Ascending aorta (tissue), 2 donors: ENCODE results near the gene PDE3A. TPM values are rescaled to one million over a fixed set of nuclear protein-coding genes. Genes with fewer than 3 reads are reported as not detected.

Experiments used
- DNase-seq, 2 donors: peaks; one replicate each; pipeline ENCODE4 v3.0.0-alpha.2; 2019; ENCODE audit warnings: low spot score in 2 of 2
- H3K27ac ChIP-seq, 2 donors: fragments of 200-600 bp; sonication (generic); one replicate each; pipeline ENCODE4 v1.5.1; 2016 to 2017; ENCODE audit warnings: mild to moderate bottlenecking in 1 of 2
- H3K27me3 ChIP-seq: fragments of 200-600 bp; sonication (generic); one replicate; pipeline ENCODE4 v1.5.1; 2017
- H3K36me3 ChIP-seq, 2 donors: fragments of 200-600 bp; sonication (generic); one replicate each; pipeline ENCODE4 v1.5.1; 2016
- H3K4me1 ChIP-seq, 2 donors: fragments of 200-600 bp; sonication (generic); one replicate each; pipeline ENCODE4 v1.5.1; 2016 to 2017; ENCODE audit warnings: mild to moderate bottlenecking in 1 of 2
- H3K4me3 ChIP-seq, 2 donors: fragments of 200-600 bp; sonication (generic); one replicate each; pipeline ENCODE4 v1.5.1; 2016 to 2017; ENCODE audit warnings: mild to moderate bottlenecking in 1 of 2
- H3K9me3 ChIP-seq, 2 donors: fragments of 200-600 bp; sonication (generic); one replicate each; pipeline ENCODE4 v1.5.1; 2016
- intact Hi-C: fragments of 100-400 bp; cut with DNase I; formaldehyde crosslinking; loops from one replicate; pipeline ENCODE4 v1.15.1; 2023
- total RNA-seq: library from RNA; depleted of rRNA; stranded (reverse); fragments of >200 nt; gene quantifications from one replicate; pipeline ENCODE4 v1.1.0, GENCODE V29; 2016
- TF ChIP-seq, protein P1 (sequence below), 3 experiments: fragments of 200-600 bp in 2 of 3; fragments of 450-650 bp in 1 of 3; sonication (generic) in 2 of 3; IDR thresholded peaks; one replicate each; pipeline ENCODE4 v1.5.1; 2016 to 2019; ENCODE audit warnings: antibody characterized with exemption in 3 of 3, mild to moderate bottlenecking in 1 of 3, moderate library complexity in 1 of 3

Gene PDE3A
- total RNA-seq, 1 donor from 2014 or later: 33.7 TPM

DNA sequence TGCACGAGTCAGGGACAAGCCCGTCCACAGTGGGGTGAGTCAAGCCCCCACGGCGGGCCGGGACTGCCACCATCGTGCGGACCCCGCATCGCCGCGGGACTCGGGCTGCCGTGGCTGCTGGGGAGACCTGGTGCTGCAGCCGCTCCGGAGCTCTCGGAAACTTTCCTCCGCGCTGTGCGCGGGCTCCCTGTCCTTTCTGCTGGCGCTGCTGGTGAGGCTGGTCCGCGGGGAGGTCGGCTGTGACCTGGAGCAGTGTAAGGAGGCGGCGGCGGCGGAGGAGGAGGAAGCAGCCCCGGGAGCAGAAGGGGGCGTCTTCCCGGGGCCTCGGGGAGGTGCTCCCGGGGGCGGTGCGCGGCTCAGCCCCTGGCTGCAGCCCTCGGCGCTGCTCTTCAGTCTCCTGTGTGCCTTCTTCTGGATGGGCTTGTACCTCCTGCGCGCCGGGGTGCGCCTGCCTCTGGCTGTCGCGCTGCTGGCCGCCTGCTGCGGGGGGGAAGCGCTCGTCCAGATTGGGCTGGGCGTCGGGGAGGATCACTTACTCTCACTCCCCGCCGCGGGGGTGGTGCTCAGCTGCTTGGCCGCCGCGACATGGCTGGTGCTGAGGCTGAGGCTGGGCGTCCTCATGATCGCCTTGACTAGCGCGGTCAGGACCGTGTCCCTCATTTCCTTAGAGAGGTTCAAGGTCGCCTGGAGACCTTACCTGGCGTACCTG is 1.1 kb downstream of the PDE3A start:
- intact Hi-C loops: loop anchor here (2.0 to 10.0 kb wide), 8 partner anchors 107 to 715 kb away; no protein-coding TSS in a partner anchor

DNA sequence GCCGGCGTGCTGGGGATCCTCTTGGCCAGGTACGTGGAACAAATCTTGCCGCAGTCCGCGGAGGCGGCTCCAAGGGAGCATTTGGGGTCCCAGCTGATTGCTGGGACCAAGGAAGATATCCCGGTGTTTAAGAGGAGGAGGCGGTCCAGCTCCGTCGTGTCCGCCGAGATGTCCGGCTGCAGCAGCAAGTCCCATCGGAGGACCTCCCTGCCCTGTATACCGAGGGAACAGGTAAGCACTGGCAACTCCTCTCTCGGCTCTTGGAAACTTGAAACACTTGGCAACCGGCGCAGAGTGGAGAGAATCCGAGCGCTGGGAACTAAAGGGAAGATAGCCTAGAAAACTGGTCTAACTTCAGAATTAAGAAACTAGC is 1.7 kb downstream of the PDE3A start:
- H3K36me3 ChIP-seq: no peaks in the 10 kb centered on the region
- intact Hi-C loops: loop anchor here (2.0 to 10.0 kb wide), 4 partner anchors 177 to 715 kb away; no protein-coding TSS in a partner anchor
- H3K4me1 ChIP-seq: peaks cover 0 to 1% of the 10 kb centered on the region in 2 donors
- H3K4me3 ChIP-seq: peak overlapping the region; percentile 63 to 94
- TF ChIP-seq, protein P1, sequence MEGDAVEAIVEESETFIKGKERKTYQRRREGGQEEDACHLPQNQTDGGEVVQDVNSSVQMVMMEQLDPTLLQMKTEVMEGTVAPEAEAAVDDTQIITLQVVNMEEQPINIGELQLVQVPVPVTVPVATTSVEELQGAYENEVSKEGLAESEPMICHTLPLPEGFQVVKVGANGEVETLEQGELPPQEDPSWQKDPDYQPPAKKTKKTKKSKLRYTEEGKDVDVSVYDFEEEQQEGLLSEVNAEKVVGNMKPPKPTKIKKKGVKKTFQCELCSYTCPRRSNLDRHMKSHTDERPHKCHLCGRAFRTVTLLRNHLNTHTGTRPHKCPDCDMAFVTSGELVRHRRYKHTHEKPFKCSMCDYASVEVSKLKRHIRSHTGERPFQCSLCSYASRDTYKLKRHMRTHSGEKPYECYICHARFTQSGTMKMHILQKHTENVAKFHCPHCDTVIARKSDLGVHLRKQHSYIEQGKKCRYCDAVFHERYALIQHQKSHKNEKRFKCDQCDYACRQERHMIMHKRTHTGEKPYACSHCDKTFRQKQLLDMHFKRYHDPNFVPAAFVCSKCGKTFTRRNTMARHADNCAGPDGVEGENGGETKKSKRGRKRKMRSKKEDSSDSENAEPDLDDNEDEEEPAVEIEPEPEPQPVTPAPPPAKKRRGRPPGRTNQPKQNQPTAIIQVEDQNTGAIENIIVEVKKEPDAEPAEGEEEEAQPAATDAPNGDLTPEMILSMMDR (IDR thresholded peaks at IDR 0.05): no peak
- no peak for DNase-seq
- H3K27ac ChIP-seq: peak overlapping the region; percentile 92 to 98
- H3K9me3 ChIP-seq: no peaks in the 10 kb centered on the region
- H3K27me3 ChIP-seq: no peaks in the 10 kb centered on the region

More for the DNA sequence above, 1.1 kb downstream of the PDE3A start:
- Histone ChIP-seq H3K36me3 (no peaks in the 10 kb centered on the region), H3K9me3 (no peaks in the 10 kb centered on the region), H3K4me1 (no peaks in the 10 kb centered on the region), H3K4me3 (peak overlapping the region; percentile 63 to 94), H3K27me3 (no peaks in the 10 kb centered on the region), H3K27ac (peak overlapping the region; percentile 92 to 98)
- TF ChIP-seq, protein P1 (IDR thresholded peaks at IDR 0.05): peak; percentile 25 to 35 (median 35)
- DNase-seq: peak in 1 of 2 donors; percentile 89

DNA sequence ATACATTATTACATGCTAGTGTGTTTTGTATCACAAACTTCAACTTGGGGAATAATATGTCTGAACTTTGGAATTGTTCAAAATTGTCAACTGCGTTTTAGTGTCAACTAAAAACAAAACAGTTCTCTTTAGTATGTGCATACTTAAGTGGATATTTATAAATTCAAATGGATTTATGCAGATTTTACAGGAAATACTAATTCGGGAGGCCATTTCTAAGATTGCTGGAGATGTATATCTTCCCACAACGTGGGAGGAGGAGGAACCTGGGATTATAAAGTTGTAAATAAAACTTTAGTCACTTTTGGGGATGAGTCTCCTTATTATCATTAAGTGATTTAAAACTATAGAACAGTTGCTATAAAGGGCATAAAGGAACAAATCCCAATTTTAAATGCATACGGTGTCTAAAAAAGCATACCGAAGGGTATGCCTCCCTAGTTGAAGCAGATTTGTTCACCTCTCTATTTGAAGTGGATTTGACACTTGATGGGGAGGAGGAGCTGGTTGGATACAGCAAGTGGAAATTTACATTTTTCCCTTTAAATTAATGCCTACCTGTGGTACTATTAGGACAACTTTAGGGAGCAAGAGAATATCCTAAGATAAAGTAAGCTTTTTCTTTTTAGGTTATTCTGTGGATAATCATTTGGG is 2.7 kb downstream of the PDE3A start:
- Histone ChIP-seq H3K4me3 (peak overlapping the region; percentile 63 to 94), H3K27ac (peak overlapping the region; percentile 92 to 98), H3K36me3 (no peaks in the 10 kb centered on the region), H3K4me1 (peaks cover 0 to 4% of the 10 kb centered on the region in 2 donors), H3K9me3 (no peaks in the 10 kb centered on the region), H3K27me3 (no peaks in the 10 kb centered on the region)
- TF ChIP-seq, protein P1 (IDR thresholded peaks at IDR 0.05): no peak
- no peak for DNase-seq
- intact Hi-C loops: loop anchor here (2.0 to 10.0 kb wide), 4 partner anchors 176 to 716 kb away; no protein-coding TSS in a partner anchor

DNA sequence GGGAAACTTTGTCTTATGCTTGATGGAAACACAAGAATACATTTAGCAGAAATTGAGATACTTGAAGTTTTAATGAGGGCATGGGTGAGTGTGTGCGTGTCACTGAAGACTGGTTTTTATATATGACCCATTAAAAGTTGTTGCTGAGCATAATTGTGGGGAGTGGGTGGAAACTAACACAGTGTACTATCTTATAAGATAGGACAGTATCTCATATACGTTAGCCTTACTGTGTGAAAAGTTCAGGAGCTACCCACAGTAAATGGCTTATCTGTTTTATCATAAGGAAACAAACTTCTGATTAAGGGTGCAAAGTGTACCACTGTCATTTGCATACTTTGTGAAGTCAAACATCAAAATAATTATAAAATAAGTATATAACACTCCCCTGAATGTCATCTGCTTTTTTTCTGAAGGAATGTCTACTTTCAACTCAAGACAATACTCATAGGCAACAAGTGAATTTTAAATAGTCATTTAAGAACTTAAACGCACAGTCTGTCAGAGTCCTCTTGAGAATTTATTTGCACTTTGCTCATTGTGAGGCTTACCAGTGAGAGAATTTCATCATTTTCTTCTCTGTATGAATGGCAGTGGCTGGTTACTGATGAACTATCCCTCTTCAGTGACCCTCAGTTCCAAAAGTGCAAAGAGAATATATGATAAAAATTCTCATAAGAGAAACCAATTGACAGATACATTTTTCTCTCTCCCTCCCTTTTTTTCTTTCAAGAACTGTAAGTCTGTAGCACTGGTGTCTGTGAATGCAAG is 4.2 kb downstream of the PDE3A start:
- Histone ChIP-seq H3K4me3 (peak overlapping the region; percentile 63 to 94), H3K27me3 (no peaks in the 10 kb centered on the region), H3K4me1 (peaks cover 0 to 14% of the 10 kb centered on the region in 2 donors), H3K27ac (peak overlapping the region; percentile 92 to 98), H3K9me3 (no peaks in the 10 kb centered on the region), H3K36me3 (no peaks in the 10 kb centered on the region)
- intact Hi-C loops: loop anchor here (5.0 to 10.0 kb wide), 3 partner anchors 175 to 718 kb away; no protein-coding TSS in a partner anchor
- TF ChIP-seq, protein P1 (IDR thresholded peaks at IDR 0.05): no peak
- no peak for DNase-seq

DNA sequence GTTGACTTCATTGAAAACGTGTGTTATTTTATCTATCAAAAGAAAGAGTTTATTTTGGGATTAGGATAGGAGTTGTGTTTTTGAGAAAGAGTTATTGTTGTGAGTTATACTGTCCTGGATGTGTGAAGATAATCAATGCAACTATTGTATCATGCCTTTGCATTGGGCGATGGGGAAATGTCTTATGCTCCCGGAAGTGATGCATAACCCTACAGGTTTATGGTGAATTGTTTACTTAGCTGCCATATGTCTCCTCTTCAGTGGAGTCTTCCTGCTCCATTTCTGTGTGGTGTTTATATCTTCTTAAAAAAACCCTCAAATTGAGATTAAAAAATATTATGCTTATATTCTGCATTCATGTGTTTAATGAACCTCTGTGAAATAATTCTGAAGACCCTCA is 6.5 kb downstream of the PDE3A start:
- H3K9me3 ChIP-seq: no peaks in the 10 kb centered on the region
- no peak for DNase-seq
- intact Hi-C loops: loop anchor here (5.0 to 10.0 kb wide), 3 partner anchors 173 to 720 kb away; no protein-coding TSS in a partner anchor
- no peaks in the 10 kb centered on the region for H3K36me3 ChIP-seq
- TF ChIP-seq, protein P1 (IDR thresholded peaks at IDR 0.05): no peak
- H3K27me3 ChIP-seq: no peaks in the 10 kb centered on the region
- peak overlapping the region; percentile 63 to 94 for H3K4me3 ChIP-seq
- peak overlapping the region; percentile 92 to 98 for H3K27ac ChIP-seq
- peaks cover 0 to 24% of the 10 kb centered on the region in 2 donors for H3K4me1 ChIP-seq
